Prostate gland (tissue), 2 donors: ENCODE data around the gene SEMA5A. TPM values are rescaled to one million over a fixed set of nuclear protein-coding genes. Genes with fewer than 3 reads are reported as not detected.

Experiments
- DNase-seq: peaks from one replicate; pipeline ENCODE4 v3.0.0-alpha.2; 2019; ENCODE audit warnings: low spot score
- H3K27ac ChIP-seq, 2 donors: fragments of 200-600 bp; sonication (generic); 2 replicates each; pipeline ENCODE4 v1.5.1; 2017 to 2019
- H3K27me3 ChIP-seq: fragments of 200-600 bp; sonication (generic); replicated peaks from 2 replicates; pipeline ENCODE4 v1.5.1; 2019; ENCODE audit not compliant: insufficient read depth
- H3K36me3 ChIP-seq, 2 donors: fragments of 200-600 bp; sonication (generic); 1 replicate in 1 of 2; 2 replicates in 1 of 2; pipeline versions ENCODE4 v1.5.1 to v1.8.1; 2017 to 2019
- H3K4me1 ChIP-seq: fragments of 200-600 bp; sonication (generic); replicated peaks from 2 replicates; pipeline ENCODE4 v1.5.1; 2019
- H3K4me3 ChIP-seq, 2 donors: fragments of 200-600 bp; sonication (generic); 2 replicates each; pipeline ENCODE4 v1.5.1; 2017 to 2019
- H3K9me3 ChIP-seq: fragments of 200-600 bp; sonication (generic); 2 replicates; pipeline ENCODE4 v1.5.1; 2017
- POLR2A ChIP-seq: fragments of 450-650 bp; IDR thresholded peaks from one replicate; pipeline ENCODE4 v1.6.1; 2016; ENCODE audit warnings: antibody characterized with exemption, mild to moderate bottlenecking
- POLR2AphosphoS5 ChIP-seq: sonication (generic); formaldehyde crosslinking; IDR thresholded peaks from one replicate; pipeline ENCODE4 v1.6.1; 2017; ENCODE audit warnings: antibody characterized with exemption
- WGBS: methylation state at CpG from one replicate; pipeline ENCODE4 v1.1.5; 2018; 5-methylcytosine and 5-hydroxymethylcytosine counted together
- intact Hi-C: fragments of 100-400 bp; cut with DNase I; formaldehyde crosslinking; loops from one replicate; pipeline ENCODE4 v1.14.2; 2022
- total RNA-seq, 2 donors: library from RNA; depleted of rRNA; stranded (reverse); fragments of >200 nt; gene quantifications; one replicate each; pipeline ENCODE4 v1.1.0, GENCODE V29; 2016
- TF ChIP-seq, protein P1 (sequence below), 4 experiments: fragments of 200-600 bp in 2 of 4; fragments of 450-650 bp in 2 of 4; sonication (generic) in 2 of 4; IDR thresholded peaks; 1 replicate in 3 of 4; 2 replicates in 1 of 4; pipeline ENCODE4 v1.5.1; 2016 to 2019; ENCODE audit warnings: antibody characterized with exemption in 4 of 4, mild to moderate bottlenecking in 2 of 4, moderate library complexity in 2 of 4

The SEMA5A gene
- total RNA-seq, 2 donors from 2014 or later = 4.5 to 21.7 TPM

DNA sequence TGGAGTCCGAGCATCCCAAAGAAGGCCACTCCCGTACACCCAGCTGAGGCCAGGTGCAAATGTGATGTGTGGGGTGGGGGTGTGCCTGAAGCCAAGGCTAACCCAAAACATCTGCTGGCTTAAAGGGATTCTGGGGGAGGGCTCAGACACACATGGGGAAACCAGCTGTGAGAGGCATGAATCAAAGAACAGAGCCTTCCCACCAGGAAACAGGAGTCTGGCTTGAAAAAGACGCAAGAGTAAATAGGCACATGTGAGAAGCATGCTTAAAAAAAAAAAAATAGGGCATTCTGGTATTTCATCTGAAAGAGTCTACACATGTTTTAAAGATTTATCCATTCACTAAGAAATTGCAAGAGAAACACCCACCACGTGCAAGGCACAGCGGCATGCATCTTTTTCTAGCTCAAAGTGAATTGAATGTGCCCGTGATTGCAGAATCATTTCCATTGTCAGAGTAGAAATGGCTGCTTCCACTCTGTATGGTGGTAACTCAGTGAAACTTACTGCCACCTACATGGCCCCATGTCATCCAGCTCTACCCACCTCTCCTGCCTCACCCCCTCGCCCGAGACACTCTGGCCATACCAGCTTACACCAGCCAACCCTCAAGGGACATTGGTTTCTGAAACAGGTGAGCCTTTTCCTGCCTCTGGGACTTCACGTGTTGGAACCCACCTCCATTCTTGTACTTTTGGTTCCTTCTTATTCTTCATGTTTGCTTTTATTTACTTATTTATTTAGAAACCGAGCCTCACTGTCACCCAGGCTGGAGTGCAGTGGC is 71.5 kb downstream of the SEMA5A start:
- H3K4me3 ChIP-seq = no peak overlapping the region
- no peak overlapping the region for H3K27ac ChIP-seq
- intact Hi-C loops = no loop called here
- H3K4me1 ChIP-seq = no peaks in the 10 kb centered on the region
- no peaks in the 10 kb centered on the region for H3K27me3 ChIP-seq
- DNase-seq = no peak
- TF ChIP-seq, protein P1, sequence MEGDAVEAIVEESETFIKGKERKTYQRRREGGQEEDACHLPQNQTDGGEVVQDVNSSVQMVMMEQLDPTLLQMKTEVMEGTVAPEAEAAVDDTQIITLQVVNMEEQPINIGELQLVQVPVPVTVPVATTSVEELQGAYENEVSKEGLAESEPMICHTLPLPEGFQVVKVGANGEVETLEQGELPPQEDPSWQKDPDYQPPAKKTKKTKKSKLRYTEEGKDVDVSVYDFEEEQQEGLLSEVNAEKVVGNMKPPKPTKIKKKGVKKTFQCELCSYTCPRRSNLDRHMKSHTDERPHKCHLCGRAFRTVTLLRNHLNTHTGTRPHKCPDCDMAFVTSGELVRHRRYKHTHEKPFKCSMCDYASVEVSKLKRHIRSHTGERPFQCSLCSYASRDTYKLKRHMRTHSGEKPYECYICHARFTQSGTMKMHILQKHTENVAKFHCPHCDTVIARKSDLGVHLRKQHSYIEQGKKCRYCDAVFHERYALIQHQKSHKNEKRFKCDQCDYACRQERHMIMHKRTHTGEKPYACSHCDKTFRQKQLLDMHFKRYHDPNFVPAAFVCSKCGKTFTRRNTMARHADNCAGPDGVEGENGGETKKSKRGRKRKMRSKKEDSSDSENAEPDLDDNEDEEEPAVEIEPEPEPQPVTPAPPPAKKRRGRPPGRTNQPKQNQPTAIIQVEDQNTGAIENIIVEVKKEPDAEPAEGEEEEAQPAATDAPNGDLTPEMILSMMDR (IDR thresholded peaks at IDR 0.05) = no peak
- no peak for TF ChIP-seq POLR2AphosphoS5
- TF ChIP-seq POLR2A = no peak
- no peaks in the 10 kb centered on the region for H3K36me3 ChIP-seq
- WGBS = 83% methylated on average over 10 of the region's 10 CpGs
- no peaks in the 10 kb centered on the region for H3K9me3 ChIP-seq

DNA sequence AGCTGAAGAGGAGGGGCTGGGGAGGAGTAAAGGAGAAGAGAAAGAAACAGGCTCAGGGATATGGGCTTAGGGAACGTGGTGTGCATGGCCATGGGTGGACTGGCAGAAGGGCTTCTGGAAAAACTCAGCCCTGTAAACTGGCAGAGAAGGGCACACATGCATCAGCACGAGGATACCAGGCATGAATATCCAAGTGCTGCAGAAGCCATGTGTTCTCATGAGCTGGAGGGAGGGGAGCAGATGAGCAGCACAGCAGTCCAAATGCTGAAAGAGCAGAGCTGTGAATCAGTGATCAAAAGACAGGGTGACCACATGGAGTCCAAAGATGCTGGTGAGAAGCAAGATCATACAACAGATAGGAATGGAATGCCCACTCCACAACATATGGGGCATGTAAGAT is 72.3 kb downstream of the SEMA5A start:
- Histone ChIP-seq H3K9me3 (no peaks in the 10 kb centered on the region), H3K36me3 (no peaks in the 10 kb centered on the region), H3K4me3 (no peak overlapping the region), H3K27me3 (no peaks in the 10 kb centered on the region), H3K27ac (no peak overlapping the region), H3K4me1 (no peaks in the 10 kb centered on the region)
- intact Hi-C loops = no loop called here
- WGBS = 75% methylated on average over 2 of the region's 2 CpGs
- no peak for TF ChIP-seq POLR2A
- TF ChIP-seq, protein P1 (IDR thresholded peaks at IDR 0.05) = no peak
- no peak for TF ChIP-seq POLR2AphosphoS5
- DNase-seq = no peak

DNA sequence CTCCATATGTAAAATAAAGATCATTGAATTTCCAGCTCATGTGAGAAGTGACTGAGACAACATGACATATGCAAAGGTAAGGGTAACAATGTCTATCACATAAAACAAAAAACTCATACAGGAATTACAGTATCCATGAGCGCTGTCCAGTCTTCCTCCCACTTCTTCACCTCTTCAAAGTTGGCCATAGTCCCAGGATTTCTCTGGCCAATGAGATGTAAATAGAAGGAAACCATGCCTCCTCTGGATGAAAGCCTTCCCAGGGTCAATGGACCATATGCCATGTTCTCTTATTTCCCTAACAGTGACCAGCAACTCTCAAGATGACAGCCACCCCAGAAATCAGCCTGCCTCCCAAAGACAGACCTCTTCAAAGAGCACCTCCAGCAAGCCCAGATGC is 75.5 kb downstream of the SEMA5A start:
- intact Hi-C loops = no loop called here

DNA sequence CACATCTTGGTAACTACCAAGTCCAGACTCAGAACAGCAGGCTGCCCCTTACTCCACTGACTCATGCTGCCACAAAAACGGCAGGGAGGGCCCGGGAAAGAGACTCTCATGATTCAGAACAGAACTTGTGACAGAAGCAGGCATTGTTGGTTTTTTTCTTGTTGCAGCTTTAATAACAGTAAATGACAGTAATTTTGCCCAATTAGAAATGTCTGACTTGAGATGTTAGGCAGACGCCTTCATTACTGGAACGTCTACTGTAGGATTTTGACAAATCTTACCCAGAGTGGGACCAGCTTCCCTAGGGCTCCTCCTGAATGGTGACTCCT is 77.9 kb downstream of the SEMA5A start:
- DNase-seq = peak; percentile 20
- Histone ChIP-seq H3K4me3 (no peak overlapping the region), H3K36me3 (no peaks in the 10 kb centered on the region), H3K9me3 (no peaks in the 10 kb centered on the region), H3K4me1 (no peaks in the 10 kb centered on the region), H3K27me3 (no peaks in the 10 kb centered on the region), H3K27ac (peak overlapping the region in 1 of 2 donors; percentile 52)
- 15% methylated on average over 4 of the region's 4 CpGs for WGBS
- TF ChIP-seq POLR2A = no peak
- TF ChIP-seq POLR2AphosphoS5 = no peak
- TF ChIP-seq, protein P1 (IDR thresholded peaks at IDR 0.05) = no peak
- intact Hi-C loops = no loop called here

More for the DNA sequence above, 75.5 kb downstream of the SEMA5A start:
- WGBS = 89% methylated on average over 1 of the region's 1 CpG
- Histone ChIP-seq H3K36me3 (no peaks in the 10 kb centered on the region), H3K27me3 (no peaks in the 10 kb centered on the region), H3K9me3 (no peaks in the 10 kb centered on the region), H3K4me3 (no peak overlapping the region), H3K4me1 (no peaks in the 10 kb centered on the region), H3K27ac (no peak overlapping the region)
- TF ChIP-seq, protein P1 (IDR thresholded peaks at IDR 0.05) = no peak
- TF ChIP-seq POLR2AphosphoS5 = no peak
- DNase-seq = no peak
